Heart right ventricle (tissue), 16 donors: Measurements from ENCODE around the gene FCHSD2. TPM values are rescaled to one million over a fixed set of nuclear protein-coding genes. Genes with fewer than 3 reads are reported as not detected.
A peak's percentile ranks its signal among the peaks of the same experiment; 100 is the strongest.
"Not testable (repeated sequence)": the region's sequence is repeated elsewhere in the genome, so short reads cannot be mapped to it uniquely, and the experiment has no call there.

Experiments
- ATAC-seq, 8 donors: fragments of 200-7000 bp; cut with Tn5 transposase; one replicate each; pipeline ENCODE4 v1.9.1; 2020; ENCODE audit warnings: mild to moderate bottlenecking in 8 of 8, moderate library complexity in 8 of 8, moderate number of reproducible peaks in 1 of 8
- DNase-seq, 2 donors: peaks; one replicate each; pipeline ENCODE4 v3.0.0-alpha.2; 2020
- H3K27ac ChIP-seq, 10 donors: fragments of 200-600 bp; sonication (generic) in 2 of 10; one replicate each; pipeline versions ENCODE4 v1.5.0 to v1.8.0; 2020 to 2022; ENCODE audit warnings: mild to moderate bottlenecking in 3 of 10
- H3K27me3 ChIP-seq, 7 donors: fragments of 200-600 bp; one replicate each; pipeline ENCODE4 v1.8.0; 2021 to 2022; ENCODE audit warnings: mild to moderate bottlenecking in 2 of 7
- H3K36me3 ChIP-seq, 9 donors: fragments of 200-600 bp; sonication (generic) in 1 of 9; one replicate each; pipeline versions ENCODE4 v1.5.0 to v1.8.0; 2020 to 2022; ENCODE audit warnings: mild to moderate bottlenecking in 2 of 9
- H3K4me1 ChIP-seq, 9 donors: fragments of 200-600 bp; sonication (generic) in 1 of 9; one replicate each; pipeline versions ENCODE4 v1.5.0 to v1.8.0; 2020 to 2022; ENCODE audit warnings: mild to moderate bottlenecking in 4 of 9
- H3K4me3 ChIP-seq, 10 donors: fragments of 200-600 bp; sonication (generic) in 2 of 10; one replicate each; pipeline versions ENCODE4 v1.5.0 to v1.8.0; 2020 to 2022; ENCODE audit warnings: mild to moderate bottlenecking in 7 of 10, moderate library complexity in 2 of 10
- H3K9me3 ChIP-seq, 11 donors: fragments of 200-600 bp in 10 of 11; sonication (generic) in 2 of 11; one replicate each; pipeline versions ENCODE4 v1.5.0 to v1.8.0; 2013 to 2022; ENCODE audit warnings: mild to moderate bottlenecking in 2 of 11, control low read depth in 1 of 11, moderate library complexity in 1 of 11
- WGBS, 2 donors: extraction: QIAGEN DNeasy Blood & Tissue Kit; methylation state at CpG; one replicate each; pipeline ENCODE4 v1.1.7; 2013; ENCODE audit warnings: inconsistent platforms in 1 of 2; 5-methylcytosine and 5-hydroxymethylcytosine counted together
- intact Hi-C, 10 donors: fragments of 100-400 bp; cut with DNase I; formaldehyde crosslinking; loops; one replicate each; pipeline versions ENCODE4 v1.11.1 to v1.14.2; 2022
- polyA plus RNA-seq, 2 donors: library from polyadenylated mRNA; stranded (reverse); fragments of 200-250 nt; gene quantifications; one replicate each; pipeline ENCODE4 v1.2.3, GENCODE V29; 2013
- total RNA-seq, 10 donors: library from RNA; stranded (reverse); fragmentation: NEBNext Ultra II Directional in 3 of 10; extraction: Animal tissue kit (Norgen Biotek cat#: 25700) in 3 of 10; gene quantifications; one replicate each; pipeline versions ENCODE4 v1.2.1 to v1.2.4, GENCODE V29; 2021 to 2023
- TF ChIP-seq, protein P1 (sequence below), 9 donors: fragments of 200-600 bp; sonication (generic) in 2 of 9; IDR thresholded peaks; one replicate each; pipeline versions ENCODE4 v1.5.0 to v1.8.0; 2021 to 2022; ENCODE audit warnings: antibody characterized with exemption in 9 of 9, mild to moderate bottlenecking in 5 of 9, moderate library complexity in 1 of 9
- donor health status: Arrhythmogenic right ventricular cardiomyopathy.
- donor health status: ischemic (EF 13 %, LVEDD 7.1; RV severe dilation, severe dysfunction).
- donor health status: healthy with polysubstance abuse.
- donor health status: DM: no; HTN: yes; CAD: no.
- donor health status: DM: no; HTN: no; CAD: no.
- donor health status: ischemic (EF 25% LVEDD 6.9; RV normal size, moderate dysfunction).
- donor health status: ischemic (EF 25% LVEDD 5.7; RV mildly dilated, moderate dysfunction).
- donor health status: healthy.
- donor health status: DM: yes; HTN: yes; CAD: no.
- donor health status: Ischemic cardiomyopathy.
- donor health status: ischemic (EF 35%, LVEDD 5.7; RV mildly dilated, moderate dysfunction).
- donor health status: nonischemic (EF 11% LVEDD 7.7; RV severe dilation, severe dysfunction).
- donor health status: DM: yes; HTN: yes; CAD: no.
- donor health status: PGD.
- donor health status: ischemic (EF 29% LVEDD 5.4; RV normal size, mild dysfunction).
- donor health status: nonischemic (EF 23%, LVEDD 6.1; RV moderate dilation, normal function).

FCHSD2 gene
- total and polyA plus RNA-seq, 12 donors: 16.1 to 48.4 (median 37.5) TPM

DNA sequence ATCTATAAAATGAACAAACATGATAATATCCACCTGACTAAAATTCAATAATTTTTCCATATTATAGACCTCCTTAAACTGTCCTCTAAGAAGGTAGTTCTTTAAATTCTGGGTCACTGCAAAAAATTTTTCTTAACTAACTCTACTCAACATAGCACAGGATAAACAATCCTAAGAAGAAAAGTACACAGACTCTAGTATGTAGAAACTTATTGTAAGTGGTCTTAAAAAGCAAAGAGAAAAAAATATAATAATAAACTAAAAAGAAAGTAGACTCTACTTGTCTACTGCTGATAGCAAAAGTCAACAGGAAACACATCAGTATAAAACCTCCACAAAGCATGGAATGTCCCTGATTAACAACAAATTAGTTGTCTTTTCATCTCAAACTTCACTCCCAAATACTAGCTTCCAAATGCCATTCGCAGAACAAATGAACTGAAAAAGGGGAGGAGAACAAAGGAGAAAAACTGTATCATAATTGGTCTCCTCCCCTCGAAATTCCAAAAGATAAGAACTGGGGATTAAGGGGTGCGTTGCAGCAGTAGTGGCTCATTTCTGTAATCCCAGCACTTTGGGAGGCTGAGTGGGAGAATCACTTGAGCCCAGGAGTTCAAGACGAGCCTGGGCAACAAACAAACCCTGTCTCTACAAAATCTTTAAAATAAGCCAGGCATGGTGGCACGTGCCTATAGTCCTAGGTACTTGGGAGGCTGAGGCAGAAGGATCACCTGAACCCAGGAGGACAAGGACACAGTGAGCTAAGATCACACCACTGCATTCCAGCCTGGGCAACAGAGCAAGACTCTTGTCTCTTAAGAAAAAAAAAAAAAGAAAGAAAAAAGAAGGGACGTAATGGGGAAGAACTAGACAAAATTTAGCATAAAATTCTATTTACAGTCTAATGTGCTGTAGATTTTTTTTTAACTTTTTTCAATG, 6.5 kb downstream of the FCHSD2 start:
- Histone ChIP-seq H3K4me1 (peaks cover 0 to 52% (median 42%) of the 10 kb centered on the region in 9 donors), H3K36me3 (peaks cover 0 to 87% (median 7%) of the 10 kb centered on the region in 9 donors), H3K4me3 (no peak overlapping the region), H3K27ac (peak overlapping the region in 2 of 10 donors; percentile 2 to 29), H3K9me3 (no peaks in the 10 kb centered on the region), H3K27me3 (no peaks in the 10 kb centered on the region)
- no peak for ATAC-seq
- WGBS, 2 donors: 74 to 84% methylated on average over 6 of the region's 6 CpGs
- TF ChIP-seq, protein P1, sequence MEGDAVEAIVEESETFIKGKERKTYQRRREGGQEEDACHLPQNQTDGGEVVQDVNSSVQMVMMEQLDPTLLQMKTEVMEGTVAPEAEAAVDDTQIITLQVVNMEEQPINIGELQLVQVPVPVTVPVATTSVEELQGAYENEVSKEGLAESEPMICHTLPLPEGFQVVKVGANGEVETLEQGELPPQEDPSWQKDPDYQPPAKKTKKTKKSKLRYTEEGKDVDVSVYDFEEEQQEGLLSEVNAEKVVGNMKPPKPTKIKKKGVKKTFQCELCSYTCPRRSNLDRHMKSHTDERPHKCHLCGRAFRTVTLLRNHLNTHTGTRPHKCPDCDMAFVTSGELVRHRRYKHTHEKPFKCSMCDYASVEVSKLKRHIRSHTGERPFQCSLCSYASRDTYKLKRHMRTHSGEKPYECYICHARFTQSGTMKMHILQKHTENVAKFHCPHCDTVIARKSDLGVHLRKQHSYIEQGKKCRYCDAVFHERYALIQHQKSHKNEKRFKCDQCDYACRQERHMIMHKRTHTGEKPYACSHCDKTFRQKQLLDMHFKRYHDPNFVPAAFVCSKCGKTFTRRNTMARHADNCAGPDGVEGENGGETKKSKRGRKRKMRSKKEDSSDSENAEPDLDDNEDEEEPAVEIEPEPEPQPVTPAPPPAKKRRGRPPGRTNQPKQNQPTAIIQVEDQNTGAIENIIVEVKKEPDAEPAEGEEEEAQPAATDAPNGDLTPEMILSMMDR (IDR thresholded peaks at IDR 0.05): no peak
- DNase-seq: no peak
- intact Hi-C loops: loop anchor here in 1 of 10 donors (10.0 kb wide), 1 partner anchor 211 kb away; no protein-coding TSS in a partner anchor

DNA sequence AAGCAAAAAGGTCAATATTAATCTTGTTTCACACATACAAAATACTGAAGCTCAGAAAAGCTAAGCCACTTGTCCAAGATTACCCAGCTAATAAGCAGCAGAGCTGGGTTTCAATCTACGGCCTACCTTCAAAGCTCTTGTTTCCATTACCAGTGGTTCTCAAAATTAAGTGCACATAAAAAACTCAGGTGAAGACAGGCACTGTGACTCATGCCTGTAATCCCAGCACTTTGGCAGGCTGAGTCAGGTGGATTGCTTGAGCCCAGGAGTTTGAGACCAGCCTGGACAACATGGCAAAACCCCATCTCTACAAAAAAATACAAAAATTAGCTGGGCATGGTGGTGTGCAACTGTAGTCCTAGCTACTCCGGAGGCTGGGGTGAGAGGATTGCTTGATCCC, 9.8 kb downstream of the FCHSD2 start:
- peaks cover 0 to 92% (median 7%) of the 10 kb centered on the region in 9 donors for H3K36me3 ChIP-seq
- not testable (repeated sequence) for H3K9me3 ChIP-seq
- WGBS, 2 donors: 90 to 96% methylated on average over 2 of the region's 2 CpGs

DNA sequence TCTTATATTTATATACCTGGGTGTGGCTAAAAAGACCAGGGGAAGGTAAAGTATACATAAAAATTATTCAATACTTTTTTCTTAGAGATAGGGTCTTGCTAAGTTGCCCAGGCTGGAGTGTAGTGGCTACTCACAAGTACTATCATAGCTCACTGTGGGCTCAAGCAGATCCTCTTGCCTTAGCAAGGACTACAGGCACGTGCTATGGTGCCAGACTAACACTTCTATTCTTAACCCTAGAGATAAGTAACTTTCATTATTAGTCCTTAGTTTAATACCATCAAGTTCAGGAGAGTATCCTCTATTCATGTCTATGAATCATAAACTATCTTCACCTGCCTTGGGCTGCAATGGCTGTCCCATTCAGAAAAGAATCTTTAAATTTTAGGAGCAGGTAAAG, 11.9 kb downstream of the FCHSD2 start:
- WGBS, 2 donors: 33 to 71% methylated on average over 1 of the region's 1 CpG
- peaks cover 0 to 3% (median 0%) of the 10 kb centered on the region in 11 donors for H3K9me3 ChIP-seq
- peaks cover 0 to 36% (median 15%) of the 10 kb centered on the region in 9 donors for H3K4me1 ChIP-seq
- ATAC-seq (peak in 5 of 8 donors; percentile 51 to 80 (median 63)), DNase-seq (no peak)
- H3K4me3 ChIP-seq: no peak overlapping the region
- H3K27me3 ChIP-seq: no peaks in the 10 kb centered on the region
- TF ChIP-seq, protein P1 (IDR thresholded peaks at IDR 0.05): no peak
- intact Hi-C loops: loop anchor here in 1 of 10 donors (10.0 kb wide), 1 partner anchor 205 kb away; no protein-coding TSS in a partner anchor
- peaks cover 0 to 85% (median 7%) of the 10 kb centered on the region in 9 donors for H3K36me3 ChIP-seq
- no peak overlapping the region for H3K27ac ChIP-seq

More for the DNA sequence above, 9.8 kb downstream of the FCHSD2 start:
- H3K4me3 ChIP-seq, H3K27ac ChIP-seq, ATAC-seq, DNase-seq, H3K27me3 ChIP-seq: not testable (repeated sequence)
- peaks cover 0 to 37% (median 21%) of the 10 kb centered on the region in 9 donors for H3K4me1 ChIP-seq
- intact Hi-C loops: loop anchor here in 1 of 10 donors (10.0 kb wide), 1 partner anchor 208 kb away; no protein-coding TSS in a partner anchor

DNA sequence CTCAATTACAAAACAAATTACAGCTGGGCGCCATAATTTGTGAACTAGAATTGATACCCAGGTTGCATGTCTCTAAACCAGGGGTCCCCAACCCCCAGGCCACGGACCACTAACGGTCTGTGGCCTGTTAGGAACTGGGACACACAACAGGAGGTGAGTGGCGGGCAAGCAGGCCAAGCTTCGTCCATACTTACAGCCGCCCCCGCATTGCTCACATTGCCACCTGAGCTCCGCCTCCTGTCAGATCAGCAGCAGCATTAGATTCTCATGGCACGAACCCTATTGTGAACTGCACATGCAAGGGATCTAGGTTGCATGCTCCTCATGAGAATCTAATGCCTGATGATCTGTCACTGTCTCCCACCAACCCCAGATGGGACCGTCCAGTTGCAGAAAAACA, 12.9 kb downstream of the FCHSD2 start:
- H3K27ac ChIP-seq: no peak overlapping the region
- H3K4me3 ChIP-seq: no peak overlapping the region
- WGBS, 2 donors: 94 to 96% methylated on average over 10 of the region's 10 CpGs
- peaks cover 0 to 85% (median 7%) of the 10 kb centered on the region in 9 donors for H3K36me3 ChIP-seq
- TF ChIP-seq, protein P1 (IDR thresholded peaks at IDR 0.05): no peak
- peaks cover 0 to 12% (median 6%) of the 10 kb centered on the region in 11 donors for H3K9me3 ChIP-seq
- H3K4me1 ChIP-seq: peaks cover 0 to 31% (median 14%) of the 10 kb centered on the region in 9 donors
- H3K27me3 ChIP-seq: no peaks in the 10 kb centered on the region
- intact Hi-C loops: loop anchor here in 1 of 10 donors (5.0 kb wide), 1 partner anchor 47 kb away; no protein-coding TSS in a partner anchor
- ATAC-seq (no peak), DNase-seq (no peak)
